Mucosa of rectum (tissue), 2 donors: ENCODE measurements around the gene MYH9.

Experiments
- H3K27ac ChIP-seq, 2 donors: one replicate each; pipeline ENCODE4 v1.7.0; 2013; ENCODE audit warnings: inconsistent platforms in 2 of 2, low read depth in 2 of 2, low read length in 2 of 2
- H3K27me3 ChIP-seq, 2 donors: one replicate each; pipeline ENCODE4 v1.7.0; 2013; ENCODE audit warnings: low read length in 2 of 2; ENCODE audit not compliant: control insufficient read depth in 2 of 2, insufficient read depth in 2 of 2
- H3K36me3 ChIP-seq, 2 donors: one replicate each; pipeline ENCODE4 v1.7.0; 2013; ENCODE audit warnings: low read length in 2 of 2; ENCODE audit not compliant: control insufficient read depth in 2 of 2, insufficient read depth in 2 of 2
- H3K4me1 ChIP-seq, 2 donors: one replicate each; pipeline ENCODE4 v1.7.0; 2013; ENCODE audit warnings: low read length in 2 of 2, mild to moderate bottlenecking in 1 of 2; ENCODE audit not compliant: control insufficient read depth in 2 of 2, insufficient read depth in 2 of 2
- H3K4me3 ChIP-seq, 2 donors: one replicate each; pipeline ENCODE4 v1.7.0; 2013; ENCODE audit warnings: low read length in 2 of 2
- H3K9ac ChIP-seq, 2 donors: one replicate each; pipeline ENCODE4 v1.7.0; 2013; ENCODE audit warnings: low read length in 2 of 2, low read depth in 1 of 2, mild to moderate bottlenecking in 1 of 2
- H3K9me3 ChIP-seq, 2 donors: one replicate each; pipeline ENCODE4 v1.7.0; 2013; ENCODE audit warnings: low read length in 2 of 2; ENCODE audit not compliant: control insufficient read depth in 2 of 2
- donor health status: healthy.
- donor health status: Normal muscosa, but diverticular disease.

MYH9 gene

GRCh38 chr22:36303874-36304273 lies 83.9 kb downstream of the MYH9 start:
- H3K27me3 ChIP-seq: no peaks in the 10 kb centered on the region
- peaks cover 5 to 16% of the 10 kb centered on the region in 2 donors for H3K4me1 ChIP-seq
- H3K36me3 ChIP-seq: peaks cover 91 to 93% of the 10 kb centered on the region in 2 donors
- H3K9me3 ChIP-seq: no peaks in the 10 kb centered on the region
- H3K27ac ChIP-seq: peak overlapping the region; percentile 19 to 38
- H3K9ac ChIP-seq: no peak overlapping the region
- no peak overlapping the region for H3K4me3 ChIP-seq

- Histone ChIP-seq H3K27ac (peak overlapping the region; percentile 7 to 52), H3K36me3 (peaks cover 92 to 94% of the 10 kb centered on the region in 2 donors), H3K27me3 (no peaks in the 10 kb centered on the region), H3K9me3 (no peaks in the 10 kb centered on the region), H3K4me1 (peaks cover 5 to 16% of the 10 kb centered on the region in 2 donors), H3K9ac (no peak overlapping the region), H3K4me3 (no peak overlapping the region)
Observed at GRCh38 chr22:36303115-36303467, 84.7 kb downstream of the MYH9 start.

GRCh38 chr22:36302439-36303114 lies 85.2 kb downstream of the MYH9 start:
- Histone ChIP-seq H3K9ac (no peak overlapping the region), H3K4me3 (no peak overlapping the region), H3K27ac (peak overlapping the region; percentile 7 to 52), H3K27me3 (no peaks in the 10 kb centered on the region), H3K4me1 (peaks cover 5 to 16% of the 10 kb centered on the region in 2 donors), H3K9me3 (no peaks in the 10 kb centered on the region), H3K36me3 (peaks cover 94 to 96% of the 10 kb centered on the region in 2 donors)

GRCh38 chr22:36301851-36302250 lies 85.9 kb downstream of the MYH9 start:
- Histone ChIP-seq H3K36me3 (peaks cover 95 to 96% of the 10 kb centered on the region in 2 donors), H3K27ac (peak overlapping the region; percentile 31 to 52)

GRCh38 chr22:36301384-36301828 lies 86.4 kb downstream of the MYH9 start:
- no peak overlapping the region for H3K4me3 ChIP-seq
- no peaks in the 10 kb centered on the region for H3K9me3 ChIP-seq
- H3K27me3 ChIP-seq: no peaks in the 10 kb centered on the region
- H3K27ac ChIP-seq: peak overlapping the region; percentile 31 to 33
- H3K9ac ChIP-seq: no peak overlapping the region
- H3K4me1 ChIP-seq: peaks cover 5 to 16% of the 10 kb centered on the region in 2 donors
- H3K36me3 ChIP-seq: peaks cover 95 to 96% of the 10 kb centered on the region in 2 donors

More at GRCh38 chr22:36301851-36302250, 85.9 kb downstream of the MYH9 start:
- no peaks in the 10 kb centered on the region for H3K27me3 ChIP-seq
- peaks cover 5 to 16% of the 10 kb centered on the region in 2 donors for H3K4me1 ChIP-seq
- no peaks in the 10 kb centered on the region for H3K9me3 ChIP-seq
- no peak overlapping the region for H3K4me3 ChIP-seq
- no peak overlapping the region for H3K9ac ChIP-seq

- H3K9me3 ChIP-seq: no peaks in the 10 kb centered on the region
- H3K27ac ChIP-seq: peak overlapping the region; percentile 2 to 32
- H3K36me3 ChIP-seq: peaks cover 95 to 96% of the 10 kb centered on the region in 2 donors
- no peak overlapping the region for H3K4me3 ChIP-seq
- no peak overlapping the region for H3K9ac ChIP-seq
- H3K27me3 ChIP-seq: no peaks in the 10 kb centered on the region
- peaks cover 5 to 16% of the 10 kb centered on the region in 2 donors for H3K4me1 ChIP-seq
Observed at GRCh38 chr22:36300396-36301212, 87.2 kb downstream of the MYH9 start.

- no peak overlapping the region for H3K27ac ChIP-seq
- no peaks in the 10 kb centered on the region for H3K9me3 ChIP-seq
- H3K27me3 ChIP-seq: no peaks in the 10 kb centered on the region
- no peak overlapping the region for H3K4me3 ChIP-seq
- peaks cover 5 to 13% of the 10 kb centered on the region in 2 donors for H3K4me1 ChIP-seq
- H3K9ac ChIP-seq: no peak overlapping the region
- peaks cover 95 to 96% of the 10 kb centered on the region in 2 donors for H3K36me3 ChIP-seq
Observed at GRCh38 chr22:36299911-36300310, 87.9 kb downstream of the MYH9 start.

- Histone ChIP-seq H3K4me3 (no peak overlapping the region), H3K9me3 (no peaks in the 10 kb centered on the region), H3K36me3 (peaks cover 95 to 96% of the 10 kb centered on the region in 2 donors), H3K4me1 (peaks cover 5 to 8% of the 10 kb centered on the region in 2 donors), H3K9ac (no peak overlapping the region), H3K27ac (no peak overlapping the region), H3K27me3 (no peaks in the 10 kb centered on the region)
Observed at GRCh38 chr22:36299295-36299694, 88.5 kb downstream of the MYH9 start.

- H3K4me3 ChIP-seq: no peak overlapping the region
- no peak overlapping the region for H3K9ac ChIP-seq
- no peaks in the 10 kb centered on the region for H3K27me3 ChIP-seq
- no peaks in the 10 kb centered on the region for H3K9me3 ChIP-seq
- no peak overlapping the region for H3K27ac ChIP-seq
- peaks cover 95 to 97% of the 10 kb centered on the region in 2 donors for H3K36me3 ChIP-seq
- peaks cover 5% of the 10 kb centered on the region in 2 donors for H3K4me1 ChIP-seq
Observed at GRCh38 chr22:36298601-36299000, 89.2 kb downstream of the MYH9 start.

- no peaks in the 10 kb centered on the region for H3K9me3 ChIP-seq
- H3K36me3 ChIP-seq: peaks cover 97 to 99% of the 10 kb centered on the region in 2 donors
- H3K9ac ChIP-seq: no peak overlapping the region
- H3K4me1 ChIP-seq: peaks cover 5% of the 10 kb centered on the region in 2 donors
- H3K27me3 ChIP-seq: no peaks in the 10 kb centered on the region
- H3K4me3 ChIP-seq: no peak overlapping the region
- H3K27ac ChIP-seq: no peak overlapping the region
Observed at GRCh38 chr22:36298118-36298517, 89.6 kb downstream of the MYH9 start.
